GDM1 (cell line): ENCODE data around the gene PRKCE.
A peak's percentile ranks its signal among the peaks of the same experiment; 100 is the strongest.

ENCODE experiments used
- DNase-seq: peaks from one replicate; lab custom pipeline; 2025; lab: John Stamatoyannopoulos, UW

PRKCE gene

GRCh38 chr2:45755585-45756335 lies 104.3 kb downstream of the PRKCE start:
- DNase-seq: no peak

DNA sequence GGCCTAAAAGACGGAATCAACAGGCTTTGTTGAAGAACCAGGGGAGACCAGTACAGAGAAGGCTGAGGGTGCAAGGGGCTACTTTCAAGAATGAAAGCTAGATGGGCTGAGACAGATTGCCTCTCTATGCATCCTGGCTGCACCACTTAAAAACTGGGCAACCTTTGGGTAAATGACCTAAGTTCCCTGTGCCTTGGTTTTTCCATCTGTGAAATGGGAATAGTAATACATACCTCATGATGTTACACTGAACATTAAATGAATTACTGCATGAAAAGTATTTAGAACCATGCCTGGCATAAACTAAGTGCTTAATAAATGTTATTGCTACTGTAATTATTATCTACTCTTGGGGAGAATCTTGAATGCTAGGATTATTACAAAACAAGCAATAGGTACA lies 106.5 kb downstream of the PRKCE start:
- no peak for DNase-seq

GRCh38 chr2:45759310-45759851 lies 107.9 kb downstream of the PRKCE start:
- no peak for DNase-seq

DNA sequence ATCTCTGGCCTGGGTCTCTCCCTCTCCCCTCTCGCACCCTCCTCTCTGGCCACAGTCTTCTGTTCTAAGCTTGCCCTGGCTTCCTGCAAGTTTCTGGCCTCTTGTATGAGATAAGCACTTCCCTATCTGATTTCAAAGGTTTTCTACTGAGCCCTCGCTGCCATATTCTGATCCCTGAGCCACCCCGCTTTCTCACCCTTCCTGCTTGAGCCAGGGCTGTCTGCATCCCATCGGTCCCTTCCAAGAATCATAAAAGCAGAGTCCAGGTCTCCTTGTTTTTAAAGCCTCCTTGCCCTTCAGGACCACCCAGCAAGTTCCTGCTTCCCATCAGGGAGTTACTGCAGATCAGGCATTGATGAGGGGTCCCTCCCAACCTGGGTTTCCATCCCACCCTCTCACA lies 110.2 kb downstream of the PRKCE start:
- no peak for DNase-seq

DNA sequence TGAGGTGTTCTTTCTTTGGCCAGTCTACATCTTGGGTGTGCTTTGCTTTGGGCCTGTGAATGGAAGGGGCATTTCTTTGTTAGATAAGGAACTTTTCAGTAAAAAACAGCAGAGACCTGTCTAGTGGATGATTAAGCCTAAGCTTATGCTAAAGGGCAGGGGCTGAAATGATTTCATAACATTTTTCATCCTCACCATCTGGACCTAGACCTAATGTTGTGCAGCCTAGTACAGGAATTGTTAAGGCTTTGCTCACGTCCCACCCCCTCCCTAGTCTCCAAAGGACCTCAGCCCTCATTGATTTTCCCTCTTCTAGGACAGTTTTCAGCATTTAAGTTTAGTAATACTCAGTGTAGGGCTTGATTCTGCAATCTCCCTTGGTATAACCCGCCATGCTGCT lies 111.8 kb downstream of the PRKCE start:
- no peak for DNase-seq

DNA sequence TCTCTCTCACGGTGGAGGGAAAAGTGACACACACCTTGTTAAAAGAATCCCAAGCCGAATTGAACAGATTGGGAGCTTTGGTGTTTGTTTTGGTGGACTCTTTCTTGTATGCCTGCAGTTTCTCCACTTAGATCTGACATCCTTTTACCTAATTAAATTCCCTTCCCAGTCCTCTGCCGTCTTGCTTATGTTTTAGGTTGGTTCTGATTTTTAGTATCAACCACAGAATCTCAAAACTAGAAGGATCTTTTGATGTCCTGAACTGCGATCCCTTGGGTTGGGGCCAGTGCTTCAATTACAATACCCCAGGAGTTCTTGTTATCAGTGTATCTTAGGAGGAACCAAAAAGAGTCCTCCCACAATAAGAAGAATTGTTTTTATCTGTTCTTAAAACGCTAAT lies 112.3 kb downstream of the PRKCE start:
- DNase-seq: no peak

DNA sequence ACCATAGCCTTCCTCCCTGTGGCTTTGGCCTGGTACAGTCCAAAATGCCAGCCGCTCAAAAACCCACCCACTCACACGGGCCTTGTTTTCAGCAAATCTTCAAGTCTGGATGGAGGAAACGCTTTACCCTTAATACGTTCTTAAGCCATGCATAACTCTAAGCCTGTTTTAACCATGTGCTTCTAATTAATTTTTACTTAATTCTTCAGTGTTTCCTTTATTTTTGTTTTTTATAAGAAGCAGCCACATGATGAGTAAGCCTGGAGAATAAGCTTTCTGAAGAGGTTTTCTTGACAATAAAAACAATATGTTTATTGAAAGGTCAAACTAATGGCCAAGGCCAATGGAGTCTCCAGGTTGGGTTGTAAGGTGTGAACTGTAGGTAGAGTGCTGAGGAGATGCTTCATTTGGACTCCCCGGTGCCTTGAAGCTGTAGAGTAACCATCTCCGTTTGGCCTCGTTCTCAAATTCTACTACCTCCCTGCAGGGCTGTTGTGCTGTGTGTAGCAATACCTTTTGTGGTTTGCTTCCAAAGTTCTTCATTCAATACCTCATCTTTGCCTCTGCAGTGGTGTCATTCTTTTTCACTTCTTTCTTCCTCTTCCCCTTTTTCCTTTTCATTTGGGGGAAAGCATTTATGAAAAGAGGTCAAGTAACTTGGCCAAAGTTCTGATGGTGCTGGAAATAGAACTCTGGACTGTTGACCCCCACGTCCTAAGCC lies 113.7 kb downstream of the PRKCE start:
- DNase-seq: no peak

GRCh38 chr2:45765728-45766254 lies 114.3 kb downstream of the PRKCE start:
- DNase-seq: no peak

GRCh38 chr2:45768208-45768607 lies 116.7 kb downstream of the PRKCE start:
- DNase-seq: no peak

- no peak for DNase-seq
Measured at GRCh38 chr2:45769056-45769455, 117.6 kb downstream of the PRKCE start.

- DNase-seq: no peak
Measured at GRCh38 chr2:45769854-45770576, 118.5 kb downstream of the PRKCE start.

DNA sequence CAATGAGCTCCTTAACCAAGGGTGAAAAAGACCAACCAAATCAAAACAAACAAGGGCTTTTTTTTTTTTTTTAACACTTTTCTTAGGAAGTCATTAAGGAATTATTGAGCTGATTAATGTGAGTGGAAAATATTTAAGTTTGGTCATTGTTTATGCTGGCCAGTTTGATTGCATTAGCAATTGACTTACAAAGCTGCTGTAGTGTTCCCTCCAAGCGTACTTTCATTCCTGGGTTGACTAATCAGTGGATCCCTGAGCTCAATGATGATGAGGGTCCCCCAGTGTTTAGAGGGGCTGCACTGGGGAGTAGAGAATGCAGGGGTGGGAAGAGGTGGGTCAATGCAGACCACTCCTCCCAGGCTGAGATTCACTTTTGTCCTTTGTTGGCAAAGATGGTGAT lies 119.3 kb downstream of the PRKCE start:
- DNase-seq: no peak

- peak; percentile 15 for DNase-seq
Measured at GRCh38 chr2:45771261-45771660, 119.8 kb downstream of the PRKCE start.

- no peak for DNase-seq
Measured at GRCh38 chr2:45772038-45772437, 120.6 kb downstream of the PRKCE start.

- no peak for DNase-seq
Measured at GRCh38 chr2:45773909-45774308, 122.4 kb downstream of the PRKCE start.

DNA sequence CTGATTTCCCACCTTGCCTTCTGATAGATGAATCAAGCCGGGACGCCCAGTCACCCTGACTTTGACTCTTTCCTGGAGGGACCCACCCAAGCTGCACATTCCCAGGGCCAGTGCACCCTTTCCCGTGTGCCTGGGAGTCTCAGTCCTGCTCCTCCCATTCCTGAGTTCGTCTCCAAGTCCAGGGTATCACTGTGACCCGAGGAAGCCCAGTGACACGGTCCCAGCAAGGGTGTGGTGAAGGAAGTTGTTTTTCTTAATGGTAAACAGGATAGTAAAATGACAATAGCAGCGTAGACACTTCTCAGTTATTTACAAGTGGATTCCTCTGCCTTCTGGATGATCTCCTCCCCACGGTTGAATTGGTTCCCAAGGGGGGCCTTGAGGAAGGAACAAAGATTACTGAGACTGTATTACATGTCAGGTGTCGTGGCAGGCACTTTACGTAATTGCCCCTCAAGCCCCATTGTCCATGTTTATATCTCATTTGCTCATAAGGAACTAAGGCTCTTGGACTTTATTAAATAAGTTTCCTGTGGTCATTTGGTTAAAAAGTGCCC lies 123.3 kb downstream of the PRKCE start:
- no peak for DNase-seq

- no peak for DNase-seq
Measured at GRCh38 chr2:45776160-45776955, 124.9 kb downstream of the PRKCE start.

- no peak for DNase-seq
Measured at GRCh38 chr2:45777996-45778719, 126.7 kb downstream of the PRKCE start.

DNA sequence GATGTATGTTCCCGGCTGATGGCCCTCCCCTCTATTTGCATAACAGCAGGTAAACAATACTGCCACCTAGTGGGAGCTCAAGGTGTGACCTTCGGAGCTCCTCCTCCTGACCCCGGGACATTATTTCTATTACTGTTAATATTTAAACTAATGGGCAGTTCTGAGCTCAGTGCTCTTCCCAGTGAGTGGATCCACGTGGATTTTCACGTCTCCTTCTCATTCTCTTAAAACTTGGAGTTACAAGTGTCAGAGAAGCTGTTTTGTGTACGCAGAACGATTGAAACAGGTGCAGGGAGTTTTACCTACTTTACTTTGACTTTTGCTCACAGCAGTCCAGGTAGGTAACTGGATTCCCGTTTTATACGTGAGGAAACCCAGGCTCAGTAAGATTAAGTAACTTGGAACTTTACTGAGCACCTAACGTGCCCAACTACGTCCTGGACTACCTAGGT lies 127.3 kb downstream of the PRKCE start:
- peak; percentile 33 for DNase-seq
